Nephron (organoid): ENCODE results near the gene PGAP1.
"Not testable (repeated sequence)": the region's sequence is repeated elsewhere in the genome, so short reads cannot be mapped to it uniquely, and the experiment has no call there.

Experiments
- H3K27ac Mint-ChIP-seq, 3 experiments: 2 replicates each; pipeline ENCODE4 v1.8.0; 2020; ENCODE audit warnings: mixed read lengths in 3 of 3, mild to moderate bottlenecking in 2 of 3, moderate library complexity in 1 of 3
- H3K27me3 Mint-ChIP-seq: 2 replicates; pipeline ENCODE4 v1.8.0; 2021; ENCODE audit warnings: low read depth, mild to moderate bottlenecking, moderate library complexity, mixed read lengths
- H3K36me3 Mint-ChIP-seq: 2 replicates; pipeline ENCODE4 v1.8.0; 2020; ENCODE audit warnings: low read depth, mixed read lengths
- H3K4me1 Mint-ChIP-seq: 2 replicates; pipeline ENCODE4 v1.8.0; 2020; ENCODE audit warnings: mixed read lengths
- H3K4me3 Mint-ChIP-seq, 3 experiments: 2 replicates each; pipeline ENCODE4 v1.8.0; 2020; ENCODE audit warnings: mild to moderate bottlenecking in 3 of 3, mixed read lengths in 3 of 3, moderate library complexity in 2 of 3
- H3K9me3 Mint-ChIP-seq: 2 replicates; pipeline ENCODE4 v1.8.0; 2020; ENCODE audit warnings: mixed read lengths
- TF ChIP-seq, protein P1 (sequence below), 3 experiments: fragments of 200-600 bp; sonication (generic); IDR thresholded peaks; one replicate each; pipeline ENCODE4 v1.5.0; 2021; ENCODE audit warnings: antibody characterized with exemption in 3 of 3; ENCODE audit not compliant: unreplicated experiment in 3 of 3

PGAP1 gene

DNA sequence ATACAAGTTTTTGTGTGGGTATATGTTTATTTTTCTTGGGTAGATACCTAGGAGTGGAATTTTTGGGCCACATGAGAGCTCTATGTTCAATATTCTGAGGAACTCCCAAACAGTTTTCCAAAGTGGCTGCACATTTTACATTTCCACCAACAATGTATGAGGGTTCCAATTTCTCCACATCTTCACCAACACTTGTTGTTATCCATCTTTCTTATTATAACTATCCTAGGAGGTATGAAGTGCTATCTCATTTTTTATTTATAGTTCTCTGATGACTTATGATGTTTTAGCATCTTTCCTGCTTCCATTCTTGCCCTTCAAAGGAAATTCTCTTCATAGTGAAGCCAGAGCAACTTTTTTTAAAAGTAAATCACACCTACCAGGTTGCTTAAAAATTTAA is 8.7 kb downstream of the PGAP1 start:
- Mint-ChIP-seq H3K27ac (no peak overlapping the region), H3K27me3 (no peaks in the 10 kb centered on the region), H3K4me3 (no peak overlapping the region), H3K9me3 (peaks cover 12% of the 10 kb centered on the region), H3K4me1 (no peaks in the 10 kb centered on the region), H3K36me3 (peaks cover 78% of the 10 kb centered on the region)
- TF ChIP-seq, protein P1, sequence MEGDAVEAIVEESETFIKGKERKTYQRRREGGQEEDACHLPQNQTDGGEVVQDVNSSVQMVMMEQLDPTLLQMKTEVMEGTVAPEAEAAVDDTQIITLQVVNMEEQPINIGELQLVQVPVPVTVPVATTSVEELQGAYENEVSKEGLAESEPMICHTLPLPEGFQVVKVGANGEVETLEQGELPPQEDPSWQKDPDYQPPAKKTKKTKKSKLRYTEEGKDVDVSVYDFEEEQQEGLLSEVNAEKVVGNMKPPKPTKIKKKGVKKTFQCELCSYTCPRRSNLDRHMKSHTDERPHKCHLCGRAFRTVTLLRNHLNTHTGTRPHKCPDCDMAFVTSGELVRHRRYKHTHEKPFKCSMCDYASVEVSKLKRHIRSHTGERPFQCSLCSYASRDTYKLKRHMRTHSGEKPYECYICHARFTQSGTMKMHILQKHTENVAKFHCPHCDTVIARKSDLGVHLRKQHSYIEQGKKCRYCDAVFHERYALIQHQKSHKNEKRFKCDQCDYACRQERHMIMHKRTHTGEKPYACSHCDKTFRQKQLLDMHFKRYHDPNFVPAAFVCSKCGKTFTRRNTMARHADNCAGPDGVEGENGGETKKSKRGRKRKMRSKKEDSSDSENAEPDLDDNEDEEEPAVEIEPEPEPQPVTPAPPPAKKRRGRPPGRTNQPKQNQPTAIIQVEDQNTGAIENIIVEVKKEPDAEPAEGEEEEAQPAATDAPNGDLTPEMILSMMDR (IDR thresholded peaks at IDR 0.05; ENCODE audit: unreplicated experiment in 3 of 3) = no peak

DNA sequence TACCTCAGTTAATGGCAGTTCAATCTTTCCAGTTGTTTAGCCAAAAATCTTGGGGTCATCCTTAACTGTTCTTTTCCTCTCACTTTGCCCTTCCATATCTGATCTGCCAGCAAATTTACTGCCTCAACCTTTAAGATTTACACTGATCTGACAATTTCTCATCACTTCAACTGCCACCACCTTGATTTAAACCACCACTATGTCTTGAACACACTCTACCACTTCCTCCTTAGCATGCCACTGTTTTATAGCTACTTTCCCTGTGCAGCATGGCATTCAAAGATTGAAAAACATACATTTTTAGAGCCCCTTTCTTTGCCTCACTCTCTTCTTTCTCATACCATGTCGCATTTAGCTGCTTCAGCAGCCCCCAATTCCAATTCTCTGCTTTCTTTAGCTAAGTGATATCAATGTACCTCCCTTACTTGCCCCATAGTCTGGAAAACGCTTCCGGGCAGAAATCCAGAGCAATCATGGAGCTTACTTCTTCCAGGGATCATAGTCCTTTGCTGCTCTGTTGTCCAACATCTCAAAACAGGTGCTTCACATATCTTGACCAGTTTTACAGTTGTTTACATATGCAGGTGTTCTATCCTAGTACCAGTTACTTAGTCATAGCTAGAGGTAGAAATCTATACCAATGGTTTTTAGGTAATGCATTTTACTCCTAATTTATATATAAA is 10.9 kb downstream of the PGAP1 start:
- H3K4me1 Mint-ChIP-seq = no peaks in the 10 kb centered on the region
- peaks cover 17% of the 10 kb centered on the region for H3K9me3 Mint-ChIP-seq
- H3K27ac Mint-ChIP-seq = no peak overlapping the region
- H3K4me3 Mint-ChIP-seq = no peak overlapping the region
- H3K27me3 Mint-ChIP-seq = no peaks in the 10 kb centered on the region
- TF ChIP-seq, protein P1 (IDR thresholded peaks at IDR 0.05; ENCODE audit: unreplicated experiment in 3 of 3) = no peak
- peaks cover 87% of the 10 kb centered on the region for H3K36me3 Mint-ChIP-seq

- no peaks in the 10 kb centered on the region for H3K4me1 Mint-ChIP-seq
- H3K27ac Mint-ChIP-seq = no peak overlapping the region
- TF ChIP-seq, protein P1 (IDR thresholded peaks at IDR 0.05; ENCODE audit: unreplicated experiment in 3 of 3) = no peak
- no peaks in the 10 kb centered on the region for H3K27me3 Mint-ChIP-seq
- H3K4me3 Mint-ChIP-seq = no peak overlapping the region
- H3K36me3 Mint-ChIP-seq = peaks cover 83% of the 10 kb centered on the region
- peaks cover 17% of the 10 kb centered on the region for H3K9me3 Mint-ChIP-seq
Measured at GRCh38 chr2:196914867-196915460, 11.5 kb downstream of the PGAP1 start.

DNA sequence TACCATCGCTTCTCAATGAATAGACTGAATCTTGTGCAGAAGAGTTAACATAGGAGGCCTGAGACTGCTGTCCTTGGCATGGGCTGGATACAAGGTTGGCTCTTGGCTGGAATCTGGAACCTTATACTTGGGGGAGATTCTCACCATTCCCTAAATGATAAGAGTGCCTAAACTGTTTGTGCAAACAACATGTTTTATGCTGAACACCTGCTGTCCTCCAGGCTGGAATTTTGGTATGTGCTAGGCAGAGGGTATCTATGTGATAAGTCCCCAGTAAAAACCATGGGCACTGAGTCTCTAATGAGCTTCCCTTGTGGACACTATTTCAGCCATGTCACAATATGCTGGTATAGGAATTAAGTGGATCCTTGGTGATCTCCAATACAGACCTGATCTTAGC is 12.8 kb downstream of the PGAP1 start:
- Mint-ChIP-seq H3K27me3 (no peaks in the 10 kb centered on the region), H3K4me3 (no peak overlapping the region), H3K36me3 (peaks cover 71% of the 10 kb centered on the region), H3K9me3 (peaks cover 8% of the 10 kb centered on the region), H3K27ac (no peak overlapping the region), H3K4me1 (no peaks in the 10 kb centered on the region)
- TF ChIP-seq, protein P1 (IDR thresholded peaks at IDR 0.05; ENCODE audit: unreplicated experiment in 3 of 3) = no peak

- not testable (repeated sequence) for H3K27me3 Mint-ChIP-seq, H3K4me1 Mint-ChIP-seq, H3K9me3 Mint-ChIP-seq
- H3K36me3 Mint-ChIP-seq = peaks cover 31% of the 10 kb centered on the region
- peak overlapping the region; percentile 83 to 85 (median 83) for H3K4me3 Mint-ChIP-seq
- peak overlapping the region in 2 of 3 experiments; percentile 77 to 81 for H3K27ac Mint-ChIP-seq
Measured at GRCh38 chr2:196905365-196905764, 21.1 kb downstream of the PGAP1 start.

DNA sequence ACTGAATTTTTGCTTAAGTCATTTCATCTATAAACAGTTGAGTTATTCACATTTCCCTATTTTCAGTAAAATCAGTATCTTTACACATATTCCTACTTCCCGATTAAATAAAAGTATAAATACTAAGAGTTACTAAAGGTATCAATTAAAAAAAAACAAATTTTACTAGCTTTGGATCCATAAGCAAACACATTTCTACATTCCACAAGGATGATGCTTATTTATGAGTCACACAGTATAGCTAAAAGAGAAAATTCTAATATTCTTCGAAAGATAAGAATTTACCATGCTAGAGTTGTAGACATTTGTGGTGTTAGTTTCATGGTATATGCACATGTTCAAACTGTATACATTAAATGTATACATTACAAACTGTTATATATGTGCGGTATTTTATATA is 23.7 kb downstream of the PGAP1 start:
- Mint-ChIP-seq H3K4me1 (no peaks in the 10 kb centered on the region), H3K4me3 (no peak overlapping the region), H3K9me3 (peaks cover 2% of the 10 kb centered on the region), H3K27ac (no peak overlapping the region), H3K36me3 (peaks cover 41% of the 10 kb centered on the region), H3K27me3 (no peaks in the 10 kb centered on the region)
- TF ChIP-seq, protein P1 (IDR thresholded peaks at IDR 0.05; ENCODE audit: unreplicated experiment in 3 of 3) = no peak
